Measurements from ENCODE around the gene IKZF2.

Gene IKZF2

GRCh38 chr2:212998626-212999359 lies 152.6 kb downstream of the IKZF2 start:
- no peak for TF ChIP-seq MYC (IDR thresholded peaks at IDR 0.05; ENCODE audit: low read depth, low read length)
- no peak for TF ChIP-seq MAX (IDR thresholded peaks at IDR 0.05; ENCODE audit: low read depth, low read length)
- TF ChIP-seq POLR2A (IDR thresholded peaks at IDR 0.05; ENCODE audit: extremely low read depth, insufficient read length) = no peak
- TF ChIP-seq CTCF (IDR thresholded peaks at IDR 0.05; ENCODE audit: low read depth, low read length) = no peak
- no peak overlapping the region for H3K4me3 ChIP-seq (ENCODE audit: low read depth, low read length)
- DNase-seq (ENCODE audit: low read depth) = no peak

GRCh38 chr2:212997526-212998020 lies 153.8 kb downstream of the IKZF2 start:
- no peak for TF ChIP-seq POLR2A (IDR thresholded peaks at IDR 0.05; ENCODE audit: extremely low read depth, insufficient read length)
- TF ChIP-seq MAX (IDR thresholded peaks at IDR 0.05; ENCODE audit: low read depth, low read length) = no peak
- TF ChIP-seq CTCF (IDR thresholded peaks at IDR 0.05; ENCODE audit: low read depth, low read length) = no peak
- no peak for TF ChIP-seq MYC (IDR thresholded peaks at IDR 0.05; ENCODE audit: low read depth, low read length)
- DNase-seq (ENCODE audit: low read depth) = no peak

GRCh38 chr2:212995920-212996319 lies 155.5 kb downstream of the IKZF2 start:
- no peak for DNase-seq (ENCODE audit: low read depth)
- TF ChIP-seq POLR2A (IDR thresholded peaks at IDR 0.05; ENCODE audit: extremely low read depth, insufficient read length) = no peak
- no peak for TF ChIP-seq MAX (IDR thresholded peaks at IDR 0.05; ENCODE audit: low read depth, low read length)
- TF ChIP-seq MYC (IDR thresholded peaks at IDR 0.05; ENCODE audit: low read depth, low read length) = no peak
- no peak for TF ChIP-seq CTCF (IDR thresholded peaks at IDR 0.05; ENCODE audit: low read depth, low read length)

More at GRCh38 chr2:212997526-212998020, 153.8 kb downstream of the IKZF2 start:
- H3K4me3 ChIP-seq (ENCODE audit: low read depth, low read length) = no peak overlapping the region

GRCh38 chr2:212994976-212995375 lies 156.4 kb downstream of the IKZF2 start:
- TF ChIP-seq MYC (IDR thresholded peaks at IDR 0.05; ENCODE audit: low read depth, low read length) = no peak
- no peak for TF ChIP-seq POLR2A (IDR thresholded peaks at IDR 0.05; ENCODE audit: extremely low read depth, insufficient read length)
- no peak for TF ChIP-seq CTCF (IDR thresholded peaks at IDR 0.05; ENCODE audit: low read depth, low read length)
- no peak for TF ChIP-seq MAX (IDR thresholded peaks at IDR 0.05; ENCODE audit: low read depth, low read length)
- H3K4me3 ChIP-seq (ENCODE audit: low read depth, low read length) = no peak overlapping the region
- DNase-seq (ENCODE audit: low read depth) = no peak

More at GRCh38 chr2:212995920-212996319, 155.5 kb downstream of the IKZF2 start:
- H3K4me3 ChIP-seq (ENCODE audit: low read depth, low read length) = no peak overlapping the region

- no peak overlapping the region for H3K4me3 ChIP-seq (ENCODE audit: low read depth, low read length)
- no peak for DNase-seq (ENCODE audit: low read depth)
- TF ChIP-seq MAX (IDR thresholded peaks at IDR 0.05; ENCODE audit: low read depth, low read length) = no peak
- no peak for TF ChIP-seq CTCF (IDR thresholded peaks at IDR 0.05; ENCODE audit: low read depth, low read length)
- TF ChIP-seq POLR2A (IDR thresholded peaks at IDR 0.05; ENCODE audit: extremely low read depth, insufficient read length) = no peak
- no peak for TF ChIP-seq MYC (IDR thresholded peaks at IDR 0.05; ENCODE audit: low read depth, low read length)
These were observed 160.3 kb downstream of the IKZF2 start for GRCh38 chr2:212991120-212991519.
